ENCODE results near the gene FLNB. TPM values are rescaled to one million over a fixed set of nuclear protein-coding genes. Genes with fewer than 3 reads are reported as not detected.

FLNB gene
- polyA plus RNA-seq, 1 donor from 2014 or later = 10.3 TPM

- TF ChIP-seq EP300 (conservative IDR thresholded peaks at IDR 0.05; ENCODE audit: poor library complexity, severe bottlenecking) (no peak), REST (IDR thresholded peaks at IDR 0.05; ENCODE audit: borderline replicate concordance) (no peak), EZH2 (IDR thresholded peaks at IDR 0.05; ENCODE audit: borderline replicate concordance, insufficient read depth, low read length, poor library complexity, severe bottlenecking) (no peak), TAF1 (IDR thresholded peaks at IDR 0.05; ENCODE audit: low read depth) (no peak), POLR2AphosphoS5 (IDR thresholded peaks at IDR 0.05) (no peak), RAD21 (conservative IDR thresholded peaks at IDR 0.05) (no peak), SMC3 (conservative IDR thresholded peaks at IDR 0.05; ENCODE audit: poor library complexity) (no peak), MXI1 (conservative IDR thresholded peaks at IDR 0.05; ENCODE audit: poor library complexity, severe bottlenecking) (no peak), CTCF (IDR thresholded peaks at IDR 0.05; ENCODE audit: poor library complexity, severe bottlenecking) (no peak)
- Histone ChIP-seq H3K9ac (ENCODE audit: low read length) (no peak overlapping the region), H2AFZ (ENCODE audit: low read depth, low read length) (no peak overlapping the region), H3K36me3 (ENCODE audit: insufficient read depth, low read length) (no peaks in the 10 kb centered on the region), H3K9me2 (ENCODE audit: insufficient read depth, low read length) (no peaks in the 10 kb centered on the region), H3K79me2 (replicated peaks; ENCODE audit: insufficient read depth, low read length) (no peaks in the 10 kb centered on the region), H3K4me3 (ENCODE audit: low read length) (no peak overlapping the region), H3K27ac (ENCODE audit: low read length) (no peak overlapping the region), H3K27me3 (ENCODE audit: insufficient read depth, low read depth, low read length) (no peaks in the 10 kb centered on the region), H4K20me1 (ENCODE audit: insufficient read depth) (no peaks in the 10 kb centered on the region), H3K4me2 (ENCODE audit: low read length) (no peak overlapping the region), H3F3A (ENCODE audit: insufficient read depth, low read length, poor library complexity, severe bottlenecking) (no peaks in the 10 kb centered on the region), H3K9me3 (ENCODE audit: low read length) (no peaks in the 10 kb centered on the region)
These were observed 15.6 kb upstream of the FLNB start for GRCh38 chr3:57992452-57993213.

GRCh38 chr3:57998366-57999283 is 9.6 kb upstream of the FLNB start:
- Histone ChIP-seq H3K9ac (ENCODE audit: low read length) (no peak overlapping the region), H3K79me2 (replicated peaks; ENCODE audit: insufficient read depth, low read length) (no peaks in the 10 kb centered on the region), H3K4me2 (ENCODE audit: low read length) (no peak overlapping the region), H3K9me2 (ENCODE audit: insufficient read depth, low read length) (no peaks in the 10 kb centered on the region), H3K27ac (ENCODE audit: low read length) (no peak overlapping the region), H3K36me3 (ENCODE audit: insufficient read depth, low read length) (no peaks in the 10 kb centered on the region), H2AFZ (ENCODE audit: low read depth, low read length) (no peak overlapping the region), H3K9me3 (ENCODE audit: low read length) (no peaks in the 10 kb centered on the region), H3F3A (ENCODE audit: insufficient read depth, low read length, poor library complexity, severe bottlenecking) (no peaks in the 10 kb centered on the region), H4K20me1 (ENCODE audit: insufficient read depth) (no peaks in the 10 kb centered on the region), H3K4me3 (ENCODE audit: low read length) (no peak overlapping the region), H3K27me3 (ENCODE audit: insufficient read depth, low read depth, low read length) (no peaks in the 10 kb centered on the region)
- no peak for TF ChIP-seq EZH2 (IDR thresholded peaks at IDR 0.05; ENCODE audit: borderline replicate concordance, insufficient read depth, low read length, poor library complexity, severe bottlenecking)
- TF ChIP-seq CTCF (IDR thresholded peaks at IDR 0.05; ENCODE audit: poor library complexity, severe bottlenecking) = no peak
- no peak for TF ChIP-seq SMC3 (conservative IDR thresholded peaks at IDR 0.05; ENCODE audit: poor library complexity)
- no peak for TF ChIP-seq EP300 (conservative IDR thresholded peaks at IDR 0.05; ENCODE audit: poor library complexity, severe bottlenecking)
- TF ChIP-seq TAF1 (IDR thresholded peaks at IDR 0.05; ENCODE audit: low read depth) = no peak
- TF ChIP-seq RAD21 (conservative IDR thresholded peaks at IDR 0.05) = no peak
- no peak for TF ChIP-seq POLR2AphosphoS5 (IDR thresholded peaks at IDR 0.05)
- TF ChIP-seq MXI1 (conservative IDR thresholded peaks at IDR 0.05; ENCODE audit: poor library complexity, severe bottlenecking) = no peak
- TF ChIP-seq REST (IDR thresholded peaks at IDR 0.05; ENCODE audit: borderline replicate concordance) = no peak
